Measurements from ENCODE around the gene IFT88. TPM values are rescaled to one million over a fixed set of nuclear protein-coding genes. Genes with fewer than 3 reads are reported as not detected.

IFT88 gene
- total and polyA plus RNA-seq, 2 of the 8 experiments (the other 6 are each of a cell fraction or from before 2014, with no cell fraction given) = 1.7 to 5.8 TPM

- Histone ChIP-seq H3K27ac (ENCODE audit: low read depth, low read length) (no peak overlapping the region), H2BK5ac (ENCODE audit: low read depth, low read length) (no peak overlapping the region), H3K18ac (ENCODE audit: extremely low read depth, low read length) (no peak overlapping the region), H2BK120ac (replicated peaks; ENCODE audit: low read depth, low read length) (no peak overlapping the region), H3K4me2 (ENCODE audit: insufficient read depth in 1 of 2, low read depth in 2 of 2, low read length in 2 of 2) (no peak overlapping the region), H3K27me3 (replicated peaks in 1 of 4; ENCODE audit: control insufficient read depth in 3 of 4, extremely low read depth in 1 of 4, insufficient read depth in 3 of 4, low read length in 3 of 4) (peaks cover 5 to 25% (median 20%) of the 10 kb centered on the region in 4 experiments), H3K9me3 (ENCODE audit: insufficient read depth in 2 of 2, low read depth in 1 of 2, low read length in 1 of 2) (no peaks in the 10 kb centered on the region), H2AK5ac (ENCODE audit: low read depth, low read length) (no peak overlapping the region), H3K79me2 (ENCODE audit: control insufficient read depth in 1 of 2, insufficient read depth in 2 of 2, low read length in 2 of 2) (no peaks in the 10 kb centered on the region), H3K23ac (ENCODE audit: insufficient read length) (no peak overlapping the region), H4K91ac (replicated peaks; ENCODE audit: insufficient read length, low read length) (no peak overlapping the region), H2AFZ (ENCODE audit: low read length) (no peak overlapping the region), H3K36me3 (ENCODE audit: control insufficient read depth in 2 of 4, insufficient read depth in 4 of 4, low read length in 3 of 4) (no peaks in the 10 kb centered on the region), H2BK15ac (ENCODE audit: low read length) (no peak overlapping the region), H4K8ac (ENCODE audit: extremely low read depth, insufficient read depth, low read length) (no peak overlapping the region), H3K9ac (replicated peaks in 1 of 4; ENCODE audit: extremely low read depth in 1 of 4, low read depth in 3 of 4, low read length in 3 of 4) (no peak overlapping the region), H3K4me1 (replicated peaks in 1 of 4; ENCODE audit: control insufficient read depth in 3 of 4, insufficient read depth in 4 of 4, low read length in 3 of 4) (peaks cover 0 to 2% (median under 1%) of the 10 kb centered on the region in 4 experiments; a peak in 4 of 7 replicates), H4K5ac (ENCODE audit: insufficient read length, low read depth, low read length) (no peak overlapping the region), H3K79me1 (ENCODE audit: low read depth, low read length) (no peaks in the 10 kb centered on the region), H2BK12ac (ENCODE audit: low read depth, low read length) (no peak overlapping the region), H3K14ac (ENCODE audit: insufficient read length) (no peak overlapping the region), H2BK20ac (ENCODE audit: low read length) (no peak overlapping the region), H3K4ac (replicated peaks; ENCODE audit: insufficient read length, low read depth, low read length) (no peak overlapping the region), H3K23me2 (ENCODE audit: low read depth, low read length) (peaks cover 9% of the 10 kb centered on the region), H3K4me3 (ENCODE audit: extremely low read depth in 1 of 4, insufficient read depth in 2 of 4, low read depth in 3 of 4, low read length in 4 of 4) (no peak overlapping the region), H3K56ac (replicated peaks; ENCODE audit: insufficient read length, low read depth, low read length) (no peak overlapping the region), H4K20me1 (replicated peaks in 1 of 2; ENCODE audit: control insufficient read depth in 1 of 2, insufficient read depth in 2 of 2, low read length in 2 of 2) (peaks cover 0 to 1% of the 10 kb centered on the region in 2 experiments)
- no peak for TF ChIP-seq CHD1 (IDR thresholded peaks at IDR 0.05; ENCODE audit: low read depth, low read length)
- no peak for TF ChIP-seq KDM5A (IDR thresholded peaks at IDR 0.05; ENCODE audit: low read length)
- no peak for TF ChIP-seq ZNF274 (IDR thresholded peaks at IDR 0.05; ENCODE audit: borderline replicate concordance, extremely low read depth, low read length)
- TF ChIP-seq SIX5 (IDR thresholded peaks at IDR 0.05; ENCODE audit: low read depth, low read length) = no peak
- no peak for TF ChIP-seq SIRT6 (IDR thresholded peaks at IDR 0.05; ENCODE audit: low read length)
- no peak for TF ChIP-seq CHD2 (IDR thresholded peaks at IDR 0.05; ENCODE audit: low read length)
- TF ChIP-seq RAD21 (IDR thresholded peaks at IDR 0.05 in 1 of 2, conservative IDR thresholded peaks at IDR 0.05 in 1 of 2; ENCODE audit: low read depth in 2 of 2, low read length in 2 of 2) = no peak
- TF ChIP-seq SUZ12 (IDR thresholded peaks at IDR 0.05; ENCODE audit: low read length) = no peak
- no peak for TF ChIP-seq ASH2L (IDR thresholded peaks at IDR 0.05; ENCODE audit: low read length)
- TF ChIP-seq CREB1 (IDR thresholded peaks at IDR 0.05) = no peak
- no peak for TF ChIP-seq SRF (IDR thresholded peaks at IDR 0.05; ENCODE audit: low read depth, low read length)
- no peak for TF ChIP-seq SIN3A (conservative IDR thresholded peaks at IDR 0.05 in 1 of 2, IDR thresholded peaks at IDR 0.05 in 1 of 2; ENCODE audit: low read depth in 1 of 2, low read length in 2 of 2)
- no peak for TF ChIP-seq POLR2A (IDR thresholded peaks at IDR 0.05; ENCODE audit: control extremely low read depth in 1 of 2, low read depth in 2 of 2, low read length in 2 of 2)
- TF ChIP-seq CEBPB (IDR thresholded peaks at IDR 0.05; ENCODE audit: low read depth, low read length) = no peak
- no peak for TF ChIP-seq YY1 (IDR thresholded peaks at IDR 0.05; ENCODE audit: low read depth, low read length)
- no peak for TF ChIP-seq GABPA (IDR thresholded peaks at IDR 0.05; ENCODE audit: borderline replicate concordance, insufficient read depth, low read length)
- FAIRE-seq (no peak), DNase-seq (ENCODE audit: low read depth in 1 of 2, low spot score in 2 of 2) (no peak)
- ChIA-PET POLR2A (ENCODE audit: partially characterized antibody) (no interaction called here), CTCF (ENCODE audit: partially characterized antibody) (no interaction called here)
- 88% methylated on average over 9 of the region's 9 CpGs; no CpG with 5 or more reads in 1 of the 2 experiments for WGBS, 2 experiments (ENCODE audit: extremely low coverage in 1 of 2, insufficient coverage in 1 of 2, insufficient read length in 1 of 2, insufficient replicate concordance in 2 of 2, low coverage in 1 of 2, low lambda C conversion rate in 2 of 2, missing lambda C conversion rate in 1 of 2)
These were observed 132.8 kb downstream of the IFT88 start for GRCh38 chr13:20699715-20700114.

All from H1 (cell line).